ENCODE data around the gene IFNA6.
A peak's percentile ranks its signal among the peaks of the same experiment; 100 is the strongest.
"Not testable (repeated sequence)": the region's sequence is repeated elsewhere in the genome, so short reads cannot be mapped to it uniquely, and the experiment has no call there.

The IFNA6 gene

DNA sequence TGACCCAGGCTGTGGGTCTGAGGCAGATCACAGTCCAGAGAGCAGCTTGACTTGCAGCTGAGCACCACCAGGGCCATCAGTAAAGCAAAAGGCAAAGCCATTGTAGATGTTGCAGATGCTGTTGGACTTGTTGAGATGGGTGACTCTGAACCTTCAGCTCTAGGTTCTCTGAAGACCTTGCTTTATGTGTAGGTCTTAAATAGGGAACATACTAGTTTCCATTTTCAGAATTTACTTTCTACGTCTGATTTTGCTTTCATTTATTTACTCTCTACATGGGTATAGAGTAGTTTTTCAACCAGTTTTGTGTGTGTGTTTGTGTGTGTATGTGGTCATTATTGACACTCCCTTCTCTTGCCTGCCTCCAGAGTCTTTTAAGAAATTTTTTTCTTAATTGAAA, at the start of gene IFNA6:
TSS of gene IFNA6 (minus strand) at position 101 of the 400 bp plus-strand sequence. CDS start at position 101, 0 bp downstream.
- DNase-seq (ENCODE audit: low spot score) = no peak

DNA sequence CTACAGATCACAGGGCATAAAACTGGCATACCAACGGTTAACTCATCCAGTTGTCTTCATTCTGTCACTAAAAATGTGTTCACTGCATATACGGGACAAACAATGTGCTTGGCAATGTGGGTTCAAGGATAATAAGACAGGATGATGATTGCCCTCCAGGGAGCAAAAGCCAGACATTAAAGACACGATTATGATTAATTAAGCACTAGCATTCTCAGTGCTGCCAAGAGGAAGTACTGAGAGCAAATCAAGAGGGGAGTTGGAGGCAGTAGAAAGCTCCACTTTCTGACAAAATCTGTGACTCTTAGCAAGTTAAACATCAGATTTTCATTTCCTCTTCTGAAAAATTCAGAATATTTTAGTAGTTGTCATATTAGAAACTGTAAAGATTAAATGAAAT, 49.3 kb upstream of the IFNA6 start:
- no peak for DNase-seq (ENCODE audit: low spot score)

DNA sequence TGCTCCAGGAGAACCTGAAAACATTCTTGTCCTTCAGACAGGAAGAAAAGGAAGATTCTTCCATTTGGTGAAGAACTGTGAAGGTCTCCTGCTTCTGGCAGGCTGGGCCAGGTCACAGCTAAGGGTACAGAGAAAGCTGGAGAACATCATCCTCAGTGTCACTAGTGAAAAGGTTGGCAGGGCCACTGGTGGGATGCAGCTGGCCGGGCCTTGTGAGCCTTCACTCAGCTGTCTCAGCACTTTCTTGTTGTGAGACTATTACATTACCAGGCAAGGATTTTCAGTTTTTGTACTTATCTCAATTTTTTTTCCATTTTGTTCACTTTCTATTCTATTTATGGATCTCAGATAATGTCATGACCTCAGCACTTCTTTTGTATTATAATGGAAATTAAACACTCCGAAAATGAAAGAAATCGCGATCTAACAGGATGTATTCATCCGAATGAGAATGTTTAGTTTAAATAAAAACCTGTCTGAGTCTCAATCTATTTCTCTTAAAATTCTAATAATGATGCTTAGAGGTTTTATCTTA, 48.3 kb upstream of the IFNA6 start:
- no peak for DNase-seq (ENCODE audit: low spot score)

DNA sequence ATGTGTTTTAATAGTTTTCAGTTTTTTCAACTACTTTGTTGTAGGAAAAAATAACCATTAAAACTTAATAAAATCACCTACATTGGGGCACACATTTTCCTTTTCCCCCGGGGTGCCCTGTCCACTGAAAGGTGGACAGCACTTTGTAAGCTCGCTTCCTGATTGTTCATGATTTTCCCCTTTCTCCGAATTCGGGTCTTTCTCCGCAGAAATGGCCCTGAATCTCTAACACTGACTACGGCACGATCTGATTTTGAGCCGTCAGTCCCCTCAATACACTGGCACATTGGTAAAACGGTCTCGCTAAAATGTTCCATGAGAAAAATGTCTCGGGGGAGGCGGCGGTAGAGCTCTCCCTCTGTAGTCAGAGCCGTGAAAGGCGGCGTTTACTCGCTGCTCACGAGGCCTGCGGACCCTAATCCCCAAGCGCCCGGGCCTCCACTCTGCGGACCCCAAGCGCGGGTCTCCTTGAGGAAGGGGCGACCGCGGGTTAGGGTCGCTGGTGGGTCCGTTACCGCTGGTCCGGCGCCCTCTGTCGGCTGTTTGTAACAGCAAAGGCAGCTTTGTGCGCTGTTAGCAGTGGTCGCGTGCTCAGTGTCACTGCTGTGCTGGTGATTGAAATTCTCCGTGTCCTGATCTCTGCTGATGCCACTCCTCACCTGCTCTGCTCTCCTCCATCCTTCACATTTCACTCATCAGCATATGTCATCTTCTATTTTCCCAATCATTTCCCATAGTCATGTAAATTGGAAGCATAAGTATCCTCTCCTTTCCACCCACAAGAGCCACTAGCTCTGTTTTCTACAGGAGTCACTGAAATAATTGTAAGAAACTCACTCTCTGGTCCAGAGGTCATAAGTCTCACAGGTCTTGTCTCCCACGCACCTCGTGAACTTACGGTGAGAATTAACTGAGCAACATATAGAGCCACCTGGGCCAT, 45.4 kb upstream of the IFNA6 start:
- peak; percentile 70 for DNase-seq (ENCODE audit: low spot score)

DNA sequence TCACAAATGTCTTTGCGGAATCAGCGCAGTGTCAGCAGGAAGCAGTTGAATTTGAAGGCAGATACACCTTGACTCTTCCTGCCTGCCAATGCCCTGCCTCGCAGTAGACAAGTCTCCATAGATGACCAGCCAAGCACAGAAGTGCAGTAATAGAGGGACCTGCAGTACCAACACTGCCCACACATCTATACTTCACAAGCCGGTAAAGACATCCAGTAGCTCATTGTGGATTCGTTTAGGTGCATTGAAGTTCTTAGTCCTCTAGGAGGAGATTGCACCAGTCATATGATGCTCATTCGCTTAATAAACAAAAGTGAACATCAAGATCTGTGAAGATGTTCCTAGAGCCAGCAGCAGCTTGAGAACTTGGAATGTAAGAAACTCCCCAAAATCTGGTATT, 41.6 kb upstream of the IFNA6 start:
- no peak for DNase-seq (ENCODE audit: low spot score)

DNA sequence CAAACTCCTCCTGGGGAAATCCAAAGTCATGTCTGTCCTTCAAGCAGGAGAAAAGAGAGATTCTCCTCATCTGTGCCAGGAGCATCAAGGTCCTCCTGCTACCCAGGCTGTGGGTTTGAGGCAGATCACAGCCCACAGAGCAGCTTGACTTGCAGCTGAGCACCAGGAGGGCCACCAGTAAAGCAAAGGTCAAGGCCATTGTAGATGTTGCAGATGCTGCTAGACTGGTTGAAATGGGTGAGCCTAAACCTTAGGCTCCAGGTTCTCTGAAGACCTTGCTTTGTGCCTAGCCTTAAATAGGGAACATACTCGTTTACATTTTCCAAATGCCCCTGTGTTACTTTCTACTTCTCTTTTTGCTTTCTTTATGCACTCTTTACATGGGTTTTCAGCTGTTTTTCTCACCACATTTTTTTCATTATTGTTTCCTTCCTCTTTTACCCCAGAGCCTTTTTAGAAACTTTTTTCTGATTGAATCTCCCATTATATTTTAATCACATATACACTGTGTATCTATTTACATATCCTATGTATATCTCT, 34.5 kb upstream of the IFNA6 start, which contains the start of gene IFNA2:
TSS of gene IFNA2 (minus strand) at position 268 of the 540 bp plus-strand sequence. CDS start at position 199, 69 bp downstream.
- DNase-seq (ENCODE audit: low spot score) = no peak

DNA sequence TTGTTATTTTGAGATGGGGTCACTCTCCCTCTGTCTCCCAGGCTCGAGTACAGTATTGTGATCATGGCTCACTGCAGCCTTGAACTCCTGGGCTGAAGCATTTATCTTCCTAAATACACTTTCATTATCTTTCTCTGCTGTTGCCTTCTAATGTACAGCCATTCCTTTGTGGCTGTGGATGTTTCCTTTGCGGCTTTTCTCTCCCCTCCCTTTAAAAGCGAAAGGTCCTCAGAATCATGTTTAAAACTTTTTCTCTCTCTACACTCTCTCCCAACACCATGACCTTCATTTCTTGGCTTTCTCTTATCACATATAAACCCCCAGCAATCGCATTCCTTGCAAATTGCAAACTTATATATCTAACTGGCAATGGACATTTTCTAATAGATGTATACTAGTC, 32.9 kb upstream of the IFNA6 start:
- no peak for DNase-seq (ENCODE audit: low spot score)

DNA sequence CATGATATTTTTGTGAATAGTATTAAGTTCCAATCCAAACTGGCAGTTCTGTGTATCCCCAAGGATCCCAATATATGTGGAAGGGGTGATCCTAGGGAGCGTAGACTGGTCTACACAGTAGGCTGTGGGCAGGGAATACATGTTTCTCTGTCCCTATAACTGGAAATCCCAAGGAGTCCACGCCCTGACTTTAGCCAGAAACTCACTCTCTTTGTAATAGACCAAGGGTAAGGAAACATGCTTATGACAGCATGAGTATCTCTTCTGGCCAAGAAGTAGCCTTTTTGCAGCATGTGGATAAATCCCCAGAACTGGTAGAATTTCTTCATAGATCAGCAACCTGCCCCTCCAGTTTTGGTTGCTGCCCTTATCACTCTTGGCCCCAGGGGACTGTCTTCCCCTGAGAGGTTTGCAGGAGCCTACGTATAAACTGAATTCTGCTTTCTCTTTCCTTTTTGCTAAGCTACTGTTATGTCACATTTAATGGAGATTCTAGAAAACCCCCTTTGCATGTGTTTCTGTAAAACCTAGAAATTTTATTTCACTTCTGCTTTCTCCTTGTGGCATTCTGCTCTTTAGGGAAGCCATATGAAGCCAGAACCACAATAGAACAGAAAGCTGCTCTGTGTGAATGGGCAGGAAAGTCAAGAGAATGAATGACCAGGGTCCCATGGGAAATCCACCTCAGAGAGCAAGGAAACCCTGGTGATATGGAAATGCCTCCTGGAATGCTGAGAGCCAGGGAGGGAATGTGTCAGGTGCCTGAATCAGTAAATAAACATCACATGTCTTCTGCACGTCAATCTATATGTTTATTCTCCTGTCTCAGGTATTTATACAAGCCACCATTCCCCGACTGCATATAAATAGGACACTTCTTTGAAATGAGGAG, 31.0 kb upstream of the IFNA6 start:
- no peak for DNase-seq (ENCODE audit: low spot score)

DNA sequence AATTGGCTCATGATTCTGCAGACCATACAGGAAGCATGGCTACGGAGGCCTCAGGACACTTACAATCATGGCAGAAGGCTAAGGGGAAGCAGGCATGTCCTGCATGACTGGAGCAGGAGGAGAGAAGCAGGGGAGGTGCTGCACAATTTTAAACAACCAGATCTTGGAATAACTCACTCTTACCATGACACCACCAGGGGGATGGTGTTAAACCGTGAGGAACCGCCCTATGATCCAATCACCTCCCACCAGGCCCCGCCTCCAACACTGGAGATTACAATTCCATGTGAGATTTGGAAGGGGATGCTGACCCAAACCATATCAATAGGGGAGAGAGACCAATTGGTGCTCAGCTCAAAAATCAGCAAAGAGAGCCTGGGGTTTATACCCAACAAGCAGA, 20.8 kb upstream of the IFNA6 start:
- not testable (repeated sequence) for DNase-seq (ENCODE audit: low spot score)

DNA sequence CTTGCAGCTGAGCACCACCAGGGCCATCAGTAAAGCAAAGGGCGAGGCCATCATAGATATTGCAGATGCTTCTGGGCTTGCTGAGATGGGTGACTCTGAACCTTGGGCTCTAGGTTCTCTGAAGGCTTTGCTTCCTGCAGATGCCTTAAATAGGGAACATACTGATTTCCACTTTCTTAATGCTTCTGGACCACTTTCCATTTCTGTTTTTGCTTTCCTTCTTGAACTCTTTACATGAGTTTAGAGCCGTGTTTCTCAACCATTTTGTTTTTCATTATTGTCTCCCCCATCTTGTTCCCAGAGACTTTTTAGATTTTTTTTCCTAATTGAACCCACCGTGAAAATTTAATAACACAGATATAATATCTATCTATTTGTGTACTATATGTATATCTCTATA, 17.3 kb upstream of the IFNA6 start, which contains the start of gene IFNA13:
TSS of gene IFNA13 (minus strand) at position 101 of the 400 bp plus-strand sequence. CDS start at position 54, 47 bp downstream.
- no peak for DNase-seq (ENCODE audit: low spot score)

DNA sequence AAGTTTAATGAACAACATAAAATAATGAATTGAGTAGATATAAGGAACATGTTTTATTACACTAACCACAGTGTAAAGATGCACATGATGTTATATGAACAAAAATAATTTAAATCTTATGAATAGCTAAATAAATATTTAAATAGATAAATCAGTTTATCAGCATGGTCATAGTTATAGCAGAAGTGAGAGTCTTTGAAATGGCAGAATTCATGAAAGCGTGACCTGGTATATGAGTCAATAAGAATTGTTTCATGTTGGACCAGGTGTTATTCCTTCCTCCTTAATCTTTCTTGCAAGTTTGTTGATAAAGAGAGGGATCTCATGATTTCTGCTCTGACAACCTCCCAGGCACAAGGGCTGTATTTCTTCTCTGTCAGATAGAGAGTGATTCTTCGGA, 16.5 kb upstream of the IFNA6 start:
- not testable (repeated sequence) for DNase-seq (ENCODE audit: low spot score)

DNA sequence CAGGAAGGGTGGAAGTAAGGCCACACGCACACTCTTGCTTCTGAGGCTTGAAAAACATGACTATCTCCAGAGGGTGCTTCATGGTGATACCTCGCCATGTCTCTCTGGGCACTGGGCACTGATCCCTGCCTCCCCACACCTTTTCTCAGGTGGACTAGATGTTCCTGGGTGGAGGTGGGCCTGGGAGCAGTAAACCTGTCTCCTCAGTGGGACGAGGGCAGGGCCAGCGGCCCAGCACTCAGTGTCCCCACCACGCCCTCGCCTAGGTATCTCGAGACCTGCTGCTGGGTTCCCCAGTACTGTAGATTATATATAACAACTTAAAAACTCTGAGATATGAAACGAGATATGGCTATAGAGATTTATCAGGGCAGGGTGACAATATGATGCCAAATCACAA, 11.6 kb upstream of the IFNA6 start:
- DNase-seq (ENCODE audit: low spot score) = no peak

DNA sequence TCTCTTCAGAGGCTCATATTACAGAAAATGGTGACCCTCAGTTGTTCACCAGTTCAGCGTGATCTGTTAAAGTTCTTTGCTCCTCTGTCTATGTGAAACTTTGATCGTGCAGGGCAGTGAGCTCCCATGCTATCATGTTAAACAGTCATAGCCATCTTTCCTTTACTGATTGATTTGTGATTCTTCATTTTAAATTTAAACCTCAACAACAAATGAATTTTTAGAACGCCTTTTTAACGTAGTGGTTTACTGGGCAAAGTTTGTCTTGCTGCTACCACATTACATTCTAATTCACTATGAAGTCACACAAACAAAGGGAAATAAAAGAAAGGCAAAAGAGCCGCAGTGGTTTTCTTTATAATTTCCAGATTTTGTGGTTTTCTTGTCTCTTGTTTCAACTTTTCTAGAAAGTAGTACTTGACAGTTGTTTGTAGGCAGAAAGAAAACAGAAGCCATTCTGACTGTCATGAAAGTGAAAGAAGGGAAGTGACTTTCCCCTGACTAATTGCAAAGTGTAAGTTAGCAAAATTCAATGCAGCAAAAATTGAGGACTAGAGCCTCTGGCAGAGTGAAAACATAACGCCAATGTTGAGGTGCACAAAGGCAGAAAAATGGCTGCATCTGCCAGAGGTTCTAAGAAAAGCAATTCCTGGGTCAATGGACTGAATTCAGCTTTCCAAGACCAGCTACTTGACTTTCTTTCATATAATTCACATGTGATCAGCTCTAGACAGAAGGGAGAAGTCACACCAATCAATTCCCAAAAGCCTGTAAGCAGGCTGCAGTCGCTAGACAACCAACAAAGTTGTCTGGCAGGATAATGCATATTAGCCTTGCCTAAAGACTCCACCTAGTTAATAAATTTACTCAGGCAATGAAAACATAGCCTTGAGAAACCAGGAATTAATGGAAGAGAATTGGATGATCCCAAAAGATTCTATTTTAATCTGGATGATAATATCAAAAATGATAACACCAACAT, 7.1 kb upstream of the IFNA6 start:
- DNase-seq (ENCODE audit: low spot score) = no peak

DNA sequence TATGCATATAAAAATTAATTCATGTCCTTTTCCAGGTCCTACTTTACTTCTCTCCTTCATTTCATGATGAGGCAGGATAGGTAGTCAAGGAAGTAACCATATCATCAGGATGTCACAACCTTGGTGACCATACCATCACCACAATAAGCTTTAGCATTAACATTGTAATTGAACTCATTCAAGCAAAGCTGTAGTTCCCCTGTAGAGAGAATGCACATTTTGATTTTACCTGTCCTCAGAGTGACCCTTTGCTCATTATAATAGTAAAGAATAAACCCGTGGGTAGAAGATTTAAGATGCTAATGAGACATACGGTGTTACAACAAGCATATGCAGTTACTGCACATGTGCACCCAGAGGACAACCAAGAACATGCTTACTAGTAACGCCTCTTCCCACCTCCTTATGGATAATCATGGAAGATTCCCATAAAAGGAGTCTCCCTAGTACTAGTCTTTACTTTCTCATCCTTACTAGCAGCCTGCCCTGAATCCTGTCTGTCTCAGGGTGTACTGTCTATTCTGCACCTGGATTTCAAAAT, 2.2 kb downstream of the IFNA6 start:
- DNase-seq (ENCODE audit: low spot score) = no peak

DNA sequence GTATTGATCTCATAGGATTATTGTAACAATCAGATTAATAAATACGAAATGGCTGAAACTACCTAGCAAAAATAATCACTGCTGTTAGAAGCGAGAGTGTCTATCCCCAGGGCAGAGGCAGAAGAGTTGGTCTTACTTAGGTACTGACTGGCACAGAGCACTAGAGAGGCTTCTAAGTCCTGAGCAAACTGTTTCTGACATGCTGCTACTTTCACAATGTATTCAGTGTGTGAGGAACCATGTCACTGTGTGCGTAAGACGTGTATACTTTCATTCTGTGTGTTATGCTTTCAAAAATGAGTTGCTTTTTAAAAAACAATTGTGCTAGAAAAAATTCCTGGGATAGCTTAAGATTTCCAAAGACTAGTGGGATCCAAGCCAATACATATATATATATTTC, 10.0 kb downstream of the IFNA6 start:
- DNase-seq (ENCODE audit: low spot score) = no peak

DNA sequence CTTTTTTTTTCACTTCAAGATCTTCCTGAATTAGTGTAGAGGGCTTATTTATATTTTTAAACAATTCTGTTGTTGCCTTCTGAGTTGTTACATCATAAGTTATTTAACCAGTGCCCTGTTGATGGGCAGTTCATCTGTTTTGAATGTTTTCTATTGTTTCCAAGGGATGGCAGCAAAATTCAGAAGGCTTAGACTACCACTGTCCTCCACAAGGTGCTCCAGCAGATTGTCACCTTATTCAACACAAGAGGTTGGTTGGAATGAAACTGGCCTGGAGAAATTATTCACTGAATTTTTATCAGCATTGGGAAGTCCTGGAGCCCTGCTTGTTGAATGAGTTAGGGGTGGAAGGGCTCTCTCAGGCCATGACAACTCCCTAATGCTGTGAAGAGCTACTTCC, 14.2 kb downstream of the IFNA6 start:
- no peak for DNase-seq (ENCODE audit: low spot score)

DNA sequence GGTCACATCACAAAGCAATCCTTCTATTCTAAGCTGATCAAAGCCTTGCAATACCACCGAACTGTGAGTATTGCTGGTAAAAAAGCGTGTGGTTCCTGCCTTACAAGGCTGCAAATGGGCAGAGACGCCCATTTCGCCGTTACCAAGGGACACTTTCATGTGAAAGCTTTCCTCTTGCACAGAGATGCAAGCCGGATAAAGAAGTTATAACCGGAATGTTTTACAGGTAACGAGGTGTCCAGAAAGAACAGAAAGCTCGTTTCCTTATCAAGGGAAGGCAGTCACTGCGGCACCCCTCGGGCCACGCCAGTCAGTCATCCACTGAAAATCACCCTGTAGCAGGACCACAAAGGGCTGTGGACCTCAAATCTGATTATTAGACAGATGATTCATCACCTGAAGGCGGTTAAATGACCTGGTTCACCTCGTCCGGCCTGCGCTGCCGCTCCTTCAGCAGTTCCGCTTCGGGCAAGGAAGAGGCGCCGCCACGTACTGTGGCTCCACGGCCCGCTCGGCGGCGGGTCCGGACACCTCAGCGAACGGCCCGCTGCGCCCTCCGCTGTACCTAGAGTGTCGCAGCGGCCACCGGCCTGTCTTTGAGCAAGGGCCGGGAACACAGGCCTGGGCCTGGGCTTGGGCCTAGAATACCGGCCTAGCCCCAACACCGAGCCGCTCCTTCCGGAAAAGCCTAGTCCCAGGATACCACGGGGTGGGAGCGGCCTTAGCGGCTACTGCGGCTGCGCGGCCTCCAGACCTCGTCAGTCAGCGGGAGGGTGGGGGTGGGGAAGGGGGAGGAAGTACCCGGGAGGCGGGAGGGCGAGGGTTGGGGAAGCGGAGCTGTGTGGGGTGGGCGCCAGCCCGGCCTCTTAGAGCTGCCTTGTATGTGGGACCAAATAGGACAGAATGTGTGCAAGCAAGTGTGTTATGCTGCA, 15.7 kb downstream of the IFNA6 start, which contains the start of gene KLHL9:
TSS of gene KLHL9 (minus strand) at position 704 of the 932 bp plus-strand sequence. CDS start at position 159, 545 bp downstream.
- DNase-seq (ENCODE audit: low spot score) = peak; percentile 96

DNA sequence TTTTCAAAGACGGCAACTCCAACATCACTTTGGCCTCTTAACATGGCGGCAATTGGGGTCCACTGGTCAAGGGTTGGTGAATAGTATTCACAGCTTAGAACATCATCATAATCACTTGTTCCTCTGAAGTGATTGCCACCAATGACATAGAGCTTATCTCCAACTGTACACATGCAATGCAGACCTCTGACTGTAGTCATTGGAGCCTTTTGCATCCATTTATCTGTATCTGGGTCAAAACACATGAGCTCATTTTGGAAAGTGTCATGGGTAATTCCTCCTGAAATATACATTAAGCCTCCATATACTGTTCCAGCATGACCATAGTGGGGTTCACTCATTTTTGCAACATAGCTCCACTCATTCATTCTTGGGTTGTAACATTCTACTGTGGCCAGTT, 17.5 kb downstream of the IFNA6 start:
- DNase-seq (ENCODE audit: low spot score) = no peak
